Kasumi-1 (cell line): Measurements from ENCODE around the gene MACROH2A1.
A peak's percentile ranks its signal among the peaks of the same experiment; 100 is the strongest.

Experiments used
- DNase-seq, 2 experiments: peaks; one replicate each; lab custom pipeline; 2025; lab: John Stamatoyannopoulos, UW

Gene MACROH2A1

DNA sequence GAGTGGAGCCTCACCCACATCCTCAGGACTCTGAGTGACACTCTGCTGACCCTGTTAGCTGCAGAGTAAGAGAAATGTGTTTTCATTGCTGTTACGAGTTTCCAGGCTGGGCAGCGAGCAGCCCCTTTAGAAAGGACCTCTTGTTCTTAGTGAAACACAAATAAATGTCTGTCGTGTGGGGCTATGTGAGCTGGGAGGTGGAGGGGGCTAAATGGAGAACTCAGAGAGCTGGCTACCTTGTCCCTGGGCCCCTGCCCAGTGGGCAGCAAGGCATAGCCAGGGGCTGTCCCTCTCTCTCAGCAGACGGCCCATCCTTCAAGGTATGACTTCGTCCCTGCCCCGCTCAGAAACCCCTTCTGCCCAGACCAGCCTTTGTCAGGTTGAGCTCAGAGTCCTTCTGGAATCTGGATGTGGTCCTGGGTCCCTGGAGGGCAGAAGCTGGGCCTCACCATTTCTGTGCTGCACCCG is 38.0 kb upstream of the MACROH2A1 start:
- DNase-seq, result no peak

DNA sequence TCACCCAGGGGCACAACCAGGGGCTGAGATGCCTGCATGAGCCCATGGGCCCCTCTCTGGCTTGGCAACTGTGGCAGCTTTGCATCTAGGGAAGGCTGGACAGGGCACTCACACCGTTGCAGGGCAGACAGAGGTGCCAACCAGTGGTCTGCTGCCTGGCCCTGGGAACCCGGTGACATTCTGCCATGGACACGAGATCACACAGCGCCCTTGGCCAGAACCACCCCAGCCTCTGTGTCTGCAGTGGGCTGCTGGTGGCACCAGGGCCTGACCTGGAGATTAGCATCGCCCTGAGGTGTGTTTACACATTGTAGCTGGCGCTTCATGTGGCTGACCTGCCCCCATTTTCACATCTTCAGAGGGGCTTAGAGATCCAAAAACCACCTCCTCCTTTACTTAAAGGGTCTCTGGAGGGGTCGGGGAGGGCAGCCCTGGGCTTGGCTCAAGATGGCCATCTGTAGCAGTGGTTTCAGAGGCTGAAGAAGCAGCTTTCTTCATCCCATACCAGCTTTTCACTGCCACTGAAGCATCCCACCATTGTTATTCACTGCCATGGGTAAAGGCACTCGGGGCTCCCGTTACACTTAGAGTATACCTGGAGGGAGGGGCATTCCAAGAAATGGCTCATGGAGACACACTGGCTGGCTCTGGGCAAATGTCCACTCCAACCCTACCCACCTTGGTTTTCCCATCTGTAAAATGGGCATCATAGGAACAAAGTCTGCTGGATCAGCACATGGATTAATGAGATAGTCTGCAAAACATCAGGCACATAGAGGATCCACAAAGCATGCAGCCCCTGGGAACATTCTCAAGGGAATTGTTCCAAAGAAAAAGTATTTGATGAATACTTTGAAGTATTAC is 36.7 kb upstream of the MACROH2A1 start:
- no peak for DNase-seq

DNA sequence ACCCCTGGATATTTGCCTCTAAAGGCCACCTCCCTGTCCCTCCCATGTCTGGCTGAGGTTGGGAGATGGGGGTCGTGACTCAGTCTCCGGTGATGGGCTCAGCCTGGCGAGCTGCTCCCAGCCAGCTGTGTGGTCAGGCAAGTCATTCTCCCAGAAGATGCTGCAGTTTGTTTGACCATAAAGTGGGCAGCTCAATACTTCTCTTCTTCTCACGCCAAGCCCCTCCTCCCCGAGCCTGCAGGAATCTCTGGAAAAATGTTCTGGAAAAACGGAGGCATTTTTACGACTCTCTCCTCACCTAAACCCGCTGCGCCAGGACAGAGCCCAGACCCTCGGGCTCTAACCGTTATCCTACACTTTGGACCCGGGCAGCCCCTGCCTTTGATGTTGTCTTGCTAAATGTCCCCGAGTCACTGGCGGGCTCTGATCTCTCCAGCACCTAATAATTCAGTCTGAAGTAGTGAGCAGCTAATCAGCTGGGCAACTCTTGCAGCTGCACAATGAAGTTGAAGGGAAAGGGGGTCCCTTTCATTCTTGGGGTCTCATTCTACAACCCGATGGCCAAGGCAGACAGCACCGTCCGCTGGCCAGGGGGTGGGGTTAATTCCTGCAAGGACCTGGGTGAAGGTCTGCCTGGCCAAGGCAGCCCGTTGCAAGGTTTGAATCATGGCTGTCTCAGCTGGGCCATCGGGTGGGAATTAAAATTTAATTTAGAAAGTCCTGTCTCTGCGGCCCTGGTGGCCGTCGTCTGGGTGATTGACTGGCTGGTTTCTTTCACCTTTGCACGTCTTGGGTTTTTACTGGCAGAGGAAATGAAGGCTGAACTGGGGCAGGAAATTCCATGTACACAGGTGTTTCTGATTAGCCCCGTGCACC is 35.8 kb upstream of the MACROH2A1 start:
- DNase-seq, result no peak

DNA sequence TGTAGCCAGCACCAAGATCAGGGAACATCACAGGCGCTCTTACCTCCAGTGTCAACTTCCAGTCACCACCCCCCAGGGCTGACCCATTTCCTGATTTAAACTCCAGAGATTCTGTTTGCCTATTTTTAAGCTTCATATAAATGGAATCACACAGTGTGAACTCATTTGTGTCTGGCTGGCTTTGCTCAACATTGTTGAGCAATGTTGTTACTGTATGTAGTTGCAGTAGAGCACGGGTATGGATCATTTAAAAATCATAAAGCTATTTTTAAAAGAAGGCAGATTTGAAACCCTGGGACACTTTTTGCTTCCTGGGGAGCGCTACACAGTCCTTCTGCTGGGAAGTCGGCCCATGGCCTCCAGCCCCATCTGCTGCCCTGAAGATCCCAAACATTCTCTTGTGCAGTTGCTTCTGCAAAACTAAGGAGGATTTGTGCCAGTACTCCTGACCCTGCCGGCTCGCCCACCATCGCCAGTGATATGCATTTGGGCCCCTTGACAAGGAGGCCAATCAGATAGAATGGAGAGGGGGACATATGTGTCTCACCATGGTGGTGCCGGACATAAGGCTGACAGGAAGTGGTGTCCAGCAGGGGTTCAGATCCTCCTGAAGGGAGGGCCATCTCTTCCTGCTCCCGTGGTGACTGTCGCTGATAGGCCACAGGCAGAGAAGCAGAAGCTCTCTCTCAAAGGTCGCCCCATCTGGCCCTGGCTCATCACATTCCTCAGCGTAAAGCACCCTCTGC is 34.8 kb upstream of the MACROH2A1 start:
- DNase-seq, result peak; percentile 40 to 48

DNA sequence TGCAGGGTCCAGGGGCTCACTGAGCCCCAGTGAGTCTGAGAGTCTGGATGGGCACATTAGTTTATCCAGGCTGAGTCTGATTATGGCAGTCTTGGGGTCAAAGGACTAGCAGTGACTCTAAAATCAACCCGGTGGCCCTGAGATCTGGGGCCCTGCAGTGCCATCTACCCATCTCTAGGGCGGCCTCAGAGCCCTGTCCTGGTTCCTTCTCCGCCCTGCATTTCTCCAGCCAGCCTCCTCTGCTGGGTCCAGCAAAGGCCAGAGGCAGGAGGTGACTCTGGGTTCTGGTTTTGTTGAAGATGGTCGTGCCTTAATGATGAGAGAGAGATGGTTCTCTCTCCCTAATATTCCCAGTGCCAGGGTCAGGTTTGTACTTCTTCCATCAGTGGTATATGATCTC is 33.1 kb upstream of the MACROH2A1 start:
- peak in 1 of 2 experiments; percentile 30 for DNase-seq

DNA sequence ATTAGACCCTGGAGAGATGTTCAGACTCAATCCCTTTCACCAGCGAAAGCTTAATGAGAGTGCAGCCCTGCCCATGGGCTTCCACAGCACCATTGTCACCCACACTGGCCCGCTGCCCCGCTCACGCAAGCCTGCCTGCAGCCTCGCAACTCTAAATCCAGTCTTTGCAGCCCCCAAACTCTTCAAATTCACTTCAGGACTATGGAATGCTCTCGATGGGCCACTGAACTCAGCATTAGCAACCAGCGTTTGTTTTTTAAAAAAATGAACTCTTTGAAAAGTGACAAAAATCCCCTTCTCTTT is 31.1 kb upstream of the MACROH2A1 start:
- DNase-seq, result no peak

DNA sequence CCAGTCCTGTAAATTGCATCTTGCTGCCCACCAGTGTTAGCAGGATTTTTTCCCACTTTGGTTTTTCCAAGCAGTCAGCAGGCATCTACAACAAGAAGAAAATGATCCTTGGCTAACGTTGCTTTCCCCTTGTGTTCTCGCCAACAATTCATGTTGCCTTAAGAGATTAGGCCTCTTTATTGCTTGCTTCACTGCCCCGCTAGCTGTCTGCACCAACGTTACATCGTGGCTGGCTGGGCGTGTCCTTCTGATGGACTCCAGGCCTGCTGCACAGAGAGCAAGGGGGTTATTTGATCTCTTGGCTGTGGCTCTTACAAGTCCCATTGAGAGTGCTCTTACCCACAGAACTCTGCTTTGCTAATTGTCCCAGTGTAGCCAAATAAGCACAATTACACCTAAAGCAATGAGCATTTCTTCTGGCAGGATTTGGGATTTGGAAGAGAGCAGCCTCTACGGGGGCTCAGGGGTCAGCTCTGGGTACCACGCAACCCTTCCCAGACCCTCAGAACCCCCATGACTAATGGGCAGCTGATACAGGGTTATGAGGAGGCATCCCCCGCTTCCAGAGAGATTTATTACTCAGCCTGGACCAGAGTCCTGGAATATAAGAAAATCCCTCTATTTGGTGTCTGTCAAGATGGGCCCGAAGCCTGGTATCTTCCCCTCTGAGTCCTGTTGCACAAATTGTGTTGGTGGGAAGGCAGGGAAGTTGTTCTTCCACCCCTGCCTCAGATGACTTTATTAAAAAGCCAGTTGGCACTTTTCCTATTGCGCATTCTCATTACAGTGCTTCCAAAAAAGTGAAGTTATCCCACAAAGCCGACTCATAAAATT is 30.5 kb upstream of the MACROH2A1 start:
- DNase-seq, result no peak

DNA sequence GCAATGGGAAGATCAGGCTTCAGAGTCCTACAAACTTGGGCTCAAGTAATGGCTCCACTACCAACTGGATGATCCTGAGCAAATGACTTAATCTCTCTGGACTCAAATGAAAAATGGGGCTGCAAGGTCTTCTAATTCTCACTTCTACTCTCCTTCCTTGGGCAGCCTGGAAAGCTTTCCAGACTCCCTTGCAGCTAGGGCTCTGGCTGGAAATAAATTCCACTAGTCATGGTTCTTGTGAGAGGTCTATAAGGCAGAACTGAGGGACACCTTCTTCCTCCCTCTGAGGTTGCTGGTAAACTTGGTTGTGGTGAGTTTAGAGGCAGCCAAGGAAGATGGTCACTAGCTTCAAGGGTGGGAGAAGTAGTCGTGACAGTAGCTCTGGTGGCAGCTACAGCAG is 29.6 kb upstream of the MACROH2A1 start:
- no peak for DNase-seq

DNA sequence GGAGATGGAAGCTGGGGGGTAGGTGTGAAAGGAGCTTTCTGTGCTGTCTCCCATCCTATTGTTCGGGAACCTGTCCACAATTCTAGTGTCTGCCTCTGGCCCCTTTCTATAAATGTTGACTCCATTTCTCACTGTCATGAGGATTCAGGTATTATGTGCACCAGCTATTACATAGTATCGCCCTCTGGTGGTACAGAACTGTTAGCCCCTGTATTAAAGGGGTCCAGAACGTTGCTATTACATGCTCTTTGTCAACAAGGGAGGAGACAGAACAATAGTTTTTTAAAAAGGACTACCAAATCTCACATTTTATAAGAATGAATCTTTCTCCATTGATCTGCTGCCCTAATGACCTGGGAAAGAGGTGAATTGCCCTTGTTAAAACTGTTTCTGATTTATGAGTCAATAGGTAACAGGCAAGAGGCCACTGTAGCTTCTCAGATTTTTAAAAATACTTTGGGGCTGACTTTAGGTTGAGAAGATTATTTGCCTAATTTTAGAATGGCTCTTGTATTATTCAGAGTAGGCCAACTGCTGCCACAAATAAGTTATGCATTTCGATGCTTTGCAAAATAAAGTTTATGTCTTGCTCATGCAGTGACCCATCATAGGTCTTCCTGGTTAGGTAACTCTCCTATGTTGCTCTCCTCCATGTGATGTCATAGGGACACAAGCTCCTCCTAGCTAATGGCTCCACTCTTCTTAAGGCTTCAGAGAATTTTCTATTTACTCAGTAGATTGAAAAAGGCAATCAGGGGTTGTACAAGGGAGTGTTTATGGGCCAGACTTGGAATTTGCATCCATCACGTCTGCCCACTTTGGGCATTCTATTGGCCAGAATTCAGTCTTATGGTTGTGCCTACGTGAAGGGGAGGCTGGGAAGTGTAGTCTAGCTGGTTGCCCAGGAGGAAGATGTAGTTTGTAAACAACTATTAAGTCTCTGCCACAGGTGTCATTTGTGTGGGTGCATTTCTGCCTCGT is 27.4 kb upstream of the MACROH2A1 start:
- DNase-seq, result peak; percentile 93 to 96

DNA sequence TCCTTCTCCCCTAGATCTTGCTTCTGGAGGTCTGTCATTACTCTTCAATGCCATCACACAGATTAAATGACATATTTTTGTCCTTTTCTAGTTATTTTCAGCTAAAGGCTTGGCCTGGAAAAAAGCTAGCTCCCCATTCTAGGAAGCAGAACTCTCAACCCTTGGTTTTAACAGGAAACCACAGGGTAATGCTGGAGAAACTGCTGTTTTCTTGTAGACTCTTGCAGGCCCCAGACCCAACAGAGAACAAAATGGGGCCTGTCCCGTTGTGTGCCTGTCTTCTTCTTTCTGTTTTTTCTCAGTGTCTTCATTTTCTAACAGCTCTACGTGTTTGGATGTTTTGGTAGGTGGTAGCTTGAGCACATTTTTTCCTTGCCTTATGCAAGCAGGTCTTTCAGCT is 26.6 kb upstream of the MACROH2A1 start:
- peak; percentile 96 for DNase-seq

DNA sequence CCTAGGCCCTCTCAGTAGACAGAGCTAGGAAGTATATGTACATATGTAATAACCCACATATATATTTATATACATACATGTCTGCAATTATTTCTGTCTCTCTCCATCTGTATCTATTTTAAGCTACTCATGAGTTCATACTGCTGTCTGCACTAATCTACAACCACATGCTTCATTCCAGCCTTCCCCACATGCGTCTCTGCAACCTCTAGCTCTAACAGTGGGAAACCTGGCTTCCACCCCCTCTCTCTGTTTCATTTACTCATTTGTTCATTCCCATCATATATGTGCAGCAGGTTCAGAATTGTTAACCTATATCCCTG is 24.8 kb upstream of the MACROH2A1 start:
- DNase-seq, result peak; percentile 83 to 85

DNA sequence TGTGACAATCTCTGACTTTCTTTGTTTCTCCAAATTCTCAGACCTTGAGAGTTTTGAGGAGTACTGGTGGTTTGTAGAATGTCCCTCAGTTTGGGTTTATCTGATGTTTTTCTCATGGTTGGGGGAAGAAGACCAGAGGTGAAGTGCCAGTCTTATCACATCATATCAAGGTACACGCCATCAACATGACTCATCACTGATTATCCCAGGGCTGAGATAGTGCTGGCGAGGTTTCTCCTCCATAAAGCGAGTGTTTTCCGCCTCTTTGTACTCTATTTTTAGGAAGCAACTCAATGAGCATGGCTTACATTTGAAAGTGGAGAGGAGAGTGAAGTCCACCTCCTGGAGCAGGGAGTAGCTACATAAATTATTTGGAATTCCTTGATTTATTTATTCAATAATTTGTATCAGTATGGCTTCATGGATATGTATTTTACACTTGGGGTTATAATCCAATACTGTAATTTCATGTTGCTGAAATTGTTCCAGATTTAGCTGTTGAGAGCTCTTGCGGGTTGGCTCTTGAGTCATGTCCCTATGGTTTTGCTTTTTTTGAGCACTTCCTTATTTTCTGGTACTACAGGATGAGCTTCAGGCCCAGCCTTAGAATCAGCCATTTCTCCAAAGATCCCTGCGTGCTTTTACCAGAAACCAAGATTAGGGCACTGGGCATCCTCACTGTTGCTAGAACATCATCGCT is 24.3 kb upstream of the MACROH2A1 start:
- DNase-seq, result peak; percentile 83 to 88

DNA sequence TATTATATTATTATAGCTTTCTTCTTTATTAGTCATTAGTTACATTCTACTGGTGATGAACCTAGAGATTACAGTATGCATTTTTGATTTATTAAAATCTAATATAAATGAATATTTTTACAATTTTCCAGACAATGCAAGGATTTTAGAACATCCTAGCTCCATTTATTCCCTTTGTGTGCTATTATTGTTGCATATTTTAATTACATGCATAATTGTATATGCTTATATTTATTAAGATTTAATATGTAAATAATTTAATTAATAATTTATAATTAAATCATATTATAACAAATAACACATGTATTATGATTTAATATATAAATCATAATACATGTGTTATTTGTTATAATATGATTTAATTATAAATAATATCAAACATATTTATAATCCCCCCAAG is 23.4 kb upstream of the MACROH2A1 start:
- DNase-seq, result no peak

DNA sequence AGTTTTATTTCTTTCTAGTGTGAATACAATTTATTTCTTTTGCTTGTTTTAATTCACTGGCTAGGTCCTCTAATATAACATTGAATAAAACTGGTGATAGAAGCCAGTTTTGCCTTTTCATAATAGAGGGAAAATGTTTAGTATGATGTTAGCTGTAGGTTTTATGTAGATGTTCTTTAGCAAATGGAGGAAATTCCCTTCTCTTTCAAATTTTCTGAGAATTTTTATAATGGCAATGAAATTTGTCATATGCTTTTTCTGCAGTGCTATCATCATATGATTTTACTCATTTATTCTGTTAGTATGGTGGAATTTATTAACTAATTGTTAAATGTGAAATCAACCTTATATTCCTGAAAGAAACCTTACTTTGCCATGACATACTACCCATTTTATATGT is 18.1 kb upstream of the MACROH2A1 start:
- DNase-seq, result no peak

DNA sequence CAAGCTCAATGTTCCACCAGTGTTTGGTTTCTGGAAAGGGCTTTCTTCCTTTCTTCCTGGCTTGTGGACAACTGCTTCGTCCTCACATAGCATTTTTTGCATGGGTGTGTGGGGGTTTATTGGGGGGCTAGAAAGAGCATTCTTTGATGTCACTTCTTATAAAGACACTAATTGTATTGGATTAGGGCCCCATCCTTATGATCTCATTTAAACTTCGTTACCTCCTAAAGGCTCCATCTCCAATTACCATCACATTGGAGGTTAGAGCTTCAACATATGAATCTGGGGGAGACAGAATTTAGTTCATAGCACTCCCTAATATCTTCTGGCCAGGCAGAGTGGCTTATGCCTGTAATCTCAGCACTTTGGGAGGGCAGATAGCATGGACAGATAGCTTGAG is 6.1 kb upstream of the MACROH2A1 start:
- no peak for DNase-seq

DNA sequence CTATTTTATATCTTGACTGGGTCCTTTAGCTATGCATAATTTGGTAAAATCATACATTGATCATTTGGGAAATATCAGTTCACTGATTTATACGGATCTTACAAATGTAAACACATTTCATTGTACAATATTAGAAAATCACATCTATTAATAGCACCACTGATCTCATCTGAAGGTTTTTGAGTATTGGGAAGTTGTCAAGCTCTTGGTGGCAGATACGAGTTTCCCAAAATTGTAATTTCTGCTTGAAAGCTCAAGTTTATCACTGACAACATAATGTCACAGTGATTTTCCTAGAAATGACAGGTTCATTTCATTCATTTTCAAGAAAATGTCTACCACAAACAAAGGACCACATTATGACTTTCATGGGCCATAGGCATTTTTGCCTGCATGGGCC is 3.0 kb upstream of the MACROH2A1 start:
- DNase-seq, result no peak

DNA sequence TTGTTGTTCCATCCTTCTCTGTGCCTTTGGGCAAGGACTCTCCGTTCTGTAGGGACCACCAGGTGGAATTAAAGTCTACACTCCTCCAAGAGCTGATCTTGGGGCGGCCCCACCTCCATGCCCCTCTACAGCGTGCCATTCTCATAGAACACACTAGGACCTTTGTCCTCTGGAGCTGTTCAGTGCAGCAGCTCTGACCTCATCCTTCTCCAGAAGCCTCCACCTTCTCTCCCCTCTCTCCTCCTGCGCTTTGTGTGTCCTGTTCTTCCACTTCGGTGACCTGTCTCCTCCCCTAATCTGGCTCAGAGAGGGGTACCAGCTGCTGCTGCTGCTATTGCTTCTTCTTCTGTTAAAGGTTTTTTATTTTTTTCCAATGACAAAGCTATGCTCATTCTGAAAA is 1.8 kb upstream of the MACROH2A1 start:
- peak in 1 of 2 experiments; percentile 19 for DNase-seq

DNA sequence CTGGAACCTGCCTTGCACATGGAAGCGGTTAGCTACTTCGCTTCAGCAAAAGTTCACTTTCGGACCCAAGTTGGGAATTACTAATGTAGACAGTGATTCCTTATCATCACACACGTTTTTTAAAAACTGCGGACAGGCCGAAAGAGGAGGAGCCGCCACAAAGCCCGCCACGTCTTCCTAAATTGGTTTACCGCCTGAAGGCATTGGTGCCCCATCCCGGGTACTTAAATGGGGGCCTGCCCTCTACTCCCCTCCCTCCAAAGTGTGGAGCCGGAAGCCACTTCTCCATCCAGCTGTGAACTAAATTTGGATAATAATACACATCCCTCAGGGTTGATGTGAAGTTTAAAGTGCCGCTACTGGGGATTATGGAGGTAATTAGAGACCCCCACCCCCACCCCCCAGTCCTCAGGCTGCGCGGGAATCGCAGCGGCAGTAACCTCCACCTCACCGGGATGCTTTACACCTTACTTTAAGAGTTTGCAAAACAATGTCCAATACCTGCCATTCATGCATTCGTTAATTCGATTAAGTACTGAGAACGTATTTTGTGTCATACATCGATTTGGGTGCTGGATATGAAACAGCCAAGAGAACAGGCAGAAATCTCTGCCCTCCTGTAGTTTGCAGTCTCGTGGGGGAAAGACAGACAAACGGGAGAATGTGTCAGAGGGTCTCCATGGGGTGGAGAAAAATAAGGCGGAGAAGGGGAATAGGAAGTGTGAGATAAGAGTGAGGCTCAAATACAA is 937 bp upstream of the MACROH2A1 start:
- DNase-seq, result peak; percentile 47 to 64
